OCI-LY3 (cell line): ENCODE data around the gene ARF1.

ENCODE experiments used
- CTCF ChIP-seq: fragments of 200-600, 300-600 bp; sonication (generic); IDR thresholded peaks from 2 replicates; pipeline ENCODE4 v1.5.1; 2014; ENCODE audit warnings: antibody characterized with exemption, low read length, low read depth
- EZH2phosphoT487 ChIP-seq: fragments of 200-600 bp; shearing (Covaris generic); IDR thresholded peaks from 2 replicates; pipeline ENCODE4 v1.6.1; 2018; ENCODE audit warnings: antibody characterized with exemption, mixed run types, low read depth

- no peak for TF ChIP-seq CTCF
- TF ChIP-seq EZH2phosphoT487 = no peak
Observed at GRCh38 chr1:228095161-228095560, 12.7 kb downstream of the ARF1 start.
